GM12878 (cell line): ENCODE data around the gene CDPF1. TPM values are rescaled to one million over a fixed set of nuclear protein-coding genes. Genes with fewer than 3 reads are reported as not detected.

Source experiments
- ATAC-seq: fragments of 200-7000 bp; cut with Tn5 transposase; 3 replicates; pipeline ENCODE4 v1.9.1; 2020; ENCODE audit warnings: mild to moderate bottlenecking, moderate library complexity
- BruUV-seq: library from RNA; stranded (reverse); fragments of 400-500 nt; replicated peaks from 2 replicates; lab custom pipeline; 2021; lab: Mats Ljungman, UMichigan
- CTCF ChIA-PET: fragments of 300-600 bp; sonication (Branson Sonifier 250); formaldehyde crosslinking; extraction: SDS; loops from one replicate; lab custom pipeline; 2021; ENCODE audit warnings: inconsistent platforms; lab: Yijun Ruan, JAX
- POLR2A ChIA-PET: fragments of 350-600 bp; formaldehyde crosslinking; extraction: SDS; loops from one replicate; lab custom pipeline; 2021; ENCODE audit warnings: inconsistent platforms; lab: Charles Lee
- RAD21 ChIA-PET: fragments of 300-600 bp; sonication (Branson Sonifier 250); formaldehyde crosslinking; loops from one replicate; lab custom pipeline; 2023; ENCODE audit warnings: antibody characterized with exemption; ENCODE audit not compliant: unreplicated experiment; lab: Charles Lee
- SMC1A ChIA-PET: fragments of 300-600 bp; sonication (Branson Sonifier 250); formaldehyde crosslinking; loops from one replicate; lab custom pipeline; 2023; ENCODE audit not compliant: unreplicated experiment, uncharacterized antibody; lab: Charles Lee
- DNase-seq: peaks from one replicate; pipeline ENCODE4 v3.0.0-alpha.2; 2011; ENCODE audit warnings: low read depth, low spot score
- FAIRE-seq: peaks from 3 replicates; lab custom pipeline; 2011; peaks lifted over from hg19 to GRCh38; lab: Jason Lieb, UNC
- H2AFZ ChIP-seq: 2 replicates; pipeline ENCODE4 v1.6.0; 2011; ENCODE audit warnings: low read depth, low read length, control low read depth; ENCODE audit not compliant: control insufficient read depth
- H3K27ac ChIP-seq: 2 replicates; pipeline ENCODE4 v1.5.1; 2011; ENCODE audit warnings: control low read depth; ENCODE audit not compliant: control insufficient read depth, insufficient read depth
- H3K27me3 ChIP-seq, 2 experiments: replicated peaks in 1 of 2; 2 replicates each; pipeline versions ENCODE4 v1.6.0 to v1.6.1; 2011; ENCODE audit warnings: low read length in 1 of 2; ENCODE audit not compliant: control insufficient read depth in 2 of 2, insufficient read depth in 2 of 2
- H3K36me3 ChIP-seq, 2 experiments: 2 replicates each; pipeline ENCODE4 v1.5.1; 2011; ENCODE audit warnings: low read length in 1 of 2; ENCODE audit not compliant: control insufficient read depth in 2 of 2, insufficient read depth in 2 of 2
- H3K4me1 ChIP-seq: 2 replicates; pipeline ENCODE4 v1.6.1; 2011; ENCODE audit warnings: mild to moderate bottlenecking, low read length, moderate library complexity, mixed read lengths; ENCODE audit not compliant: control insufficient read depth, insufficient read depth
- H3K4me2 ChIP-seq: 2 replicates; pipeline ENCODE4 v1.6.0; 2011; ENCODE audit warnings: control low read depth; ENCODE audit not compliant: control insufficient read depth, insufficient read depth
- H3K4me3 ChIP-seq: fragments of 200-600 bp; sonication (generic); 2 replicates; pipeline ENCODE4 v1.5.1; 2016
- H3K79me2 ChIP-seq: 2 replicates; pipeline ENCODE4 v1.6.0; 2011; ENCODE audit warnings: low read length; ENCODE audit not compliant: control insufficient read depth, insufficient read depth
- H3K9ac ChIP-seq: 2 replicates; pipeline ENCODE4 v1.8.0; 2011; ENCODE audit warnings: low read length, control low read depth, mixed read lengths; ENCODE audit not compliant: control insufficient read depth, insufficient read depth
- H3K9me3 ChIP-seq: replicated peaks from 3 replicates; pipeline ENCODE4 v1.5.1; 2011; ENCODE audit warnings: mild to moderate bottlenecking, low read length; ENCODE audit not compliant: control insufficient read depth, insufficient read depth
- H4K20me1 ChIP-seq: 2 replicates; pipeline ENCODE4 v1.6.0; 2011; ENCODE audit not compliant: control insufficient read depth, insufficient read depth
- CBX5 ChIP-seq: sonication (generic); IDR thresholded peaks from 2 replicates; pipeline ENCODE4 v1.6.1; 2016; ENCODE audit warnings: low read depth, moderate library complexity, mild to moderate bottlenecking, inconsistent platforms
- CEBPZ ChIP-seq: fragments of 150-350 bp; IDR thresholded peaks from 2 replicates; pipeline ENCODE4 v1.6.1; 2016; ENCODE audit warnings: low read depth, low read length
- HSF1 ChIP-seq: fragments of 150-350 bp; IDR thresholded peaks from 2 replicates; pipeline ENCODE4 v1.6.1; 2014; ENCODE audit warnings: mild to moderate bottlenecking, low read depth, low read length
- PAX8 ChIP-seq: fragments of 450-650 bp; IDR thresholded peaks from 2 replicates; pipeline ENCODE4 v1.6.1; 2017; ENCODE audit warnings: mild to moderate bottlenecking, moderate library complexity
- POLR2A ChIP-seq: IDR thresholded peaks from 2 replicates; pipeline ENCODE4 v1.6.1; 2011; ENCODE audit warnings: low read depth, mild to moderate bottlenecking, low read length
- RAD21 ChIP-seq: IDR thresholded peaks from 2 replicates; pipeline ENCODE4 v1.6.1; 2011; ENCODE audit warnings: mild to moderate bottlenecking, low read depth, low read length, moderate library complexity; ENCODE audit not compliant: insufficient read depth
- SMAD5 ChIP-seq: IDR thresholded peaks from 2 replicates; pipeline ENCODE4 v1.6.1; 2016; ENCODE audit warnings: antibody characterized with exemption, low read depth
- SUZ12 ChIP-seq: fragments of 200-600 bp; sonication (generic); IDR thresholded peaks from one replicate; pipeline ENCODE4 v1.6.1; 2018; ENCODE audit warnings: antibody characterized with exemption, mild to moderate bottlenecking; ENCODE audit not compliant: unreplicated experiment
- TCF12 ChIP-seq: IDR thresholded peaks from 2 replicates; pipeline ENCODE4 v1.6.1; 2011; ENCODE audit warnings: low read depth, mild to moderate bottlenecking, low read length
- ZNF274 ChIP-seq: IDR thresholded peaks from one replicate; pipeline ENCODE4 v1.8.0; 2011; ENCODE audit not compliant: insufficient read length, insufficient read depth
- WGBS: methylation state at CpG from one replicate; pipeline ENCODE4 v1.1.6; 2016; ENCODE audit warnings: low lambda C conversion rate; ENCODE audit not compliant: insufficient replicate concordance, insufficient coverage; ENCODE audit errors: missing lambda C conversion rate; 5-methylcytosine and 5-hydroxymethylcytosine counted together
- in situ Hi-C: fragments of 300-500 bp; cut with MboI; formaldehyde crosslinking; loops from 9 replicates; pipeline ENCODE4 v1.14.3; 2018; ENCODE audit warnings: mixed read lengths
- intact Hi-C: fragments of 100-400 bp; cut with micrococcal nuclease; formaldehyde crosslinking; loops from one replicate; pipeline ENCODE4 v1.14.2; 2022; ENCODE audit not compliant: unreplicated experiment
- polyA plus RNA-seq, 11 experiments: library from polyadenylated mRNA; depleted of rRNA in 4 of 11; unstranded in 6 of 11; stranded (reverse) in 5 of 11; fragments of >200 nt; fragmentation: Nextera tagmentation in 4 of 11; fragmentation: Illumina TruSeq in 1 of 11; extraction: Ambion mirVana in 4 of 11; extraction: Trizol in 1 of 11; gene quantifications; 1 replicate in 1 of 11; 2 replicates in 10 of 11; pipeline versions ENCODE4 v1.2.1 to v1.2.3, GENCODE V29; 2011 to 2016; ENCODE audit warnings: inconsistent platforms in 2 of 11, missing spikeins in 2 of 11, low read depth in 1 of 11
- total RNA-seq, 4 experiments: library from RNA; depleted of rRNA in 3 of 4; stranded (reverse); fragments of >200 nt in 3 of 4; fragmentation: Illumina TruSeq in 1 of 4; extraction: Trizol in 1 of 4; gene quantifications; 2 replicates each; pipeline versions ENCODE4 v1.2.1 to v1.2.3, GENCODE V29; 2013 to 2021
- TF ChIP-seq, protein P1 (sequence below): fragments of 450-650 bp; IDR thresholded peaks from 2 replicates; pipeline ENCODE4 v1.6.1; 2017; ENCODE audit warnings: low read depth, mild to moderate bottlenecking, moderate library complexity
- TF ChIP-seq, protein P2 (sequence below): fragments of 450-650 bp; IDR thresholded peaks from 2 replicates; pipeline ENCODE4 v1.6.1; 2017; ENCODE audit warnings: mild to moderate bottlenecking, low read depth, inconsistent platforms; ENCODE audit not compliant: poor library complexity, severe bottlenecking

Gene CDPF1
- total and polyA plus RNA-seq, 10 of the 15 experiments (the other 5 are each of a cell fraction or from before 2014, with no cell fraction given), result 1.0 to 22.4 (median 7.9) TPM

DNA sequence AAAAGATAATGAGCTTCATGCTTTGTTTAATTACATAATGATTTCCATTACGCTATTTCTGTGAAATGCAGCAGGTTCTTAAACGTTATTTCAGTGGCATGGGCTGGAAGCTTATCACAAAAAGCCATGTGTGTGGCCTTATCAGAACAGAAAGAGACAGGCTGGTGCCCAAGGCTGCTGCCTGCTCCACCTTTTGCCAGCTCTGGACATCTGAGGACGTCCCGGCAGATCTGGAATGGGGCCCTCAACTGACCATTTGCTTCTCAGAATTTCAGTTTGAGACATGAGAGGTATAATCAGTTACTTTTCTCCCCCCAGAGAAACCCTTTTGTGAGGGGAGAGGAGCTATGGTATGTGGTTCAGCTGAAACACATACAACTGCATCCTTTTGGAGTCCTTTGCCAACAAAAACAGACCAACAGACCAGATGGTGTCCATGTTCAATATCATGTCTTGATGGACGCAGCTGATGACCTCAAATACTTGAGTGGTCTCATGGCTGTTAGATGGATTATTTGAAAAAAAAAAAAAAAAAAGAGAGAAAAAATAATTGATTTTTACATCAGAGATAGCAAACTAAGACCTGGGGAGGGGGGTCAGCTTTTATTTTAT is 8.6 kb downstream of the CDPF1 start:
- TF ChIP-seq HSF1 (no peak), ZNF274 (no peak), SUZ12 (no peak), POLR2A (no peak), CEBPZ (no peak), TCF12 (no peak), RAD21 (no peak), CBX5 (no peak), SMAD5 (no peak), PAX8 (no peak)
- TF ChIP-seq, protein P1, sequence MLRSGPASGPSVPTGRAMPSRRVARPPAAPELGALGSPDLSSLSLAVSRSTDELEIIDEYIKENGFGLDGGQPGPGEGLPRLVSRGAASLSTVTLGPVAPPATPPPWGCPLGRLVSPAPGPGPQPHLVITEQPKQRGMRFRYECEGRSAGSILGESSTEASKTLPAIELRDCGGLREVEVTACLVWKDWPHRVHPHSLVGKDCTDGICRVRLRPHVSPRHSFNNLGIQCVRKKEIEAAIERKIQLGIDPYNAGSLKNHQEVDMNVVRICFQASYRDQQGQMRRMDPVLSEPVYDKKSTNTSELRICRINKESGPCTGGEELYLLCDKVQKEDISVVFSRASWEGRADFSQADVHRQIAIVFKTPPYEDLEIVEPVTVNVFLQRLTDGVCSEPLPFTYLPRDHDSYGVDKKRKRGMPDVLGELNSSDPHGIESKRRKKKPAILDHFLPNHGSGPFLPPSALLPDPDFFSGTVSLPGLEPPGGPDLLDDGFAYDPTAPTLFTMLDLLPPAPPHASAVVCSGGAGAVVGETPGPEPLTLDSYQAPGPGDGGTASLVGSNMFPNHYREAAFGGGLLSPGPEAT, result no peak
- TF ChIP-seq, protein P2, sequence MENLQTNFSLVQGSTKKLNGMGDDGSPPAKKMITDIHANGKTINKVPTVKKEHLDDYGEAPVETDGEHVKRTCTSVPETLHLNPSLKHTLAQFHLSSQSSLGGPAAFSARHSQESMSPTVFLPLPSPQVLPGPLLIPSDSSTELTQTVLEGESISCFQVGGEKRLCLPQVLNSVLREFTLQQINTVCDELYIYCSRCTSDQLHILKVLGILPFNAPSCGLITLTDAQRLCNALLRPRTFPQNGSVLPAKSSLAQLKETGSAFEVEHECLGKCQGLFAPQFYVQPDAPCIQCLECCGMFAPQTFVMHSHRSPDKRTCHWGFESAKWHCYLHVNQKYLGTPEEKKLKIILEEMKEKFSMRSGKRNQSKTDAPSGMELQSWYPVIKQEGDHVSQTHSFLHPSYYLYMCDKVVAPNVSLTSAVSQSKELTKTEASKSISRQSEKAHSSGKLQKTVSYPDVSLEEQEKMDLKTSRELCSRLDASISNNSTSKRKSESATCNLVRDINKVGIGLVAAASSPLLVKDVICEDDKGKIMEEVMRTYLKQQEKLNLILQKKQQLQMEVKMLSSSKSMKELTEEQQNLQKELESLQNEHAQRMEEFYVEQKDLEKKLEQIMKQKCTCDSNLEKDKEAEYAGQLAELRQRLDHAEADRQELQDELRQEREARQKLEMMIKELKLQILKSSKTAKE, result no peak
- BruUV-seq, result no TSS peak
- in situ Hi-C loops, result no loop called here
- Histone ChIP-seq H3K9me3 (no peaks in the 10 kb centered on the region), H3K4me1 (peaks cover 6% of the 10 kb centered on the region), H3K27me3 (no peaks in the 10 kb centered on the region), H3K4me2 (no peak overlapping the region), H3K36me3 (no peaks in the 10 kb centered on the region), H3K79me2 (no peaks in the 10 kb centered on the region), H4K20me1 (no peaks in the 10 kb centered on the region), H2AFZ (no peak overlapping the region), H3K9ac (no peak overlapping the region), H3K27ac (no peak overlapping the region), H3K4me3 (no peak overlapping the region)
- ChIA-PET CTCF (interaction anchor here (0.5 kb wide), 1 partner anchor 1115 kb away, joined by 3 read pairs; no protein-coding TSS in a partner anchor), POLR2A (interaction anchor here (0.7 kb wide), 1 partner anchor 66 kb away, joined by 3 read pairs; no protein-coding TSS in a partner anchor), SMC1A (interaction anchor here (0.8 to 1.1 kb wide), 3 partner anchors 11 to 34 kb away, joined by 3 read pairs; no protein-coding TSS in a partner anchor), RAD21 (no interaction called here)
- WGBS, result 87% methylated on average over 5 of the region's 5 CpGs
- DNase-seq, result no peak
- no peak for FAIRE-seq
- ATAC-seq, result no peak
- intact Hi-C loops, result no loop called here
